ENCODE results near the gene PCDHGB2. TPM values are rescaled to one million over a fixed set of nuclear protein-coding genes. Genes with fewer than 3 reads are reported as not detected.
"Not testable (repeated sequence)": the region's sequence is repeated elsewhere in the genome, so short reads cannot be mapped to it uniquely, and the experiment has no call there.

The PCDHGB2 gene
- total RNA-seq, 4 donors from 2014 or later = 2.1 to 12.7 (median 3.2) TPM

DNA sequence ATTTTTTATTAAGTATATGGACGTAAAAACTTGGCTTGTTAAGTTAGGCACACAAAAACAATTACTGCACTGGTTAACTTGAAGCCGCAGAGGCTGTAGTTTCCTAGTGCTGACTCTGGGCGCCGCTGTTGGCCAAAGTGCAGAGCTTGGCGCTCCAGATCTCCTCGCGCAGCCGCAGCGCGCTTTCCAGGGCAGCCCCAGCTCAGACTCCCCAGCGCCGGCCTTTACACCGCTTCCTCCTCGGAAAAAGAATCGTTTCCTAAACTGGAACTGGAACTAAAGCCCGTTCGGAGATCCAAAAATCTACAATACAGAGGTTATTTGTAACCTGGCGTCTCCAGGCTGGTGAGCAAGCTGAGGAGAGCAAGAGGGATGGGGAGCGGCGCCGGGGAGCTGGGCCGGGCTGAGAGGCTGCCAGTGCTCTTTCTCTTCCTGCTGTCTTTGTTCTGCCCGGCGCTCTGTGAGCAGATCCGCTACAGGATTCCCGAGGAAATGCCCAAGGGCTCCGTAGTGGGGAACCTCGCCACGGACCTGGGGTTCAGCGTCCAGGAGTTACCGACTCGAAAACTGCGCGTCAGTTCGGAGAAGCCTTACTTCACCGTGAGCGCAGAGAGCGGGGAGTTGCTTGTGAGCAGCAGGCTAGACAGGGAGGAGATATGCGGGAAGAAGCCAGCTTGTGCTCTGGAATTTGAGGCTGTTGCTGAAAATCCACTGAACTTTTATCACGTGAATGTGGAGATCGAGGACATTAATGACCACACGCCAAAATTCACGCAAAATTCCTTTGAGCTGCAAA, 38.2 kb downstream of the PCDHGB2 start, which contains the start of gene PCDHGB5:
Gene PCDHGB5 (plus strand): TSS at position 192 of the 796 bp plus-strand sequence. CDS start 181 bp downstream, at position 373.
- WGBS, 2 donors (ENCODE audit: low coverage in 1 of 2) = 18 to 30% methylated on average over 7 to 27 of the region's 43 CpGs
- peaks cover 54 to 85% of the 10 kb centered on the region in 2 donors for H3K9me3 ChIP-seq
- intact Hi-C loops (cut with DNase I; ENCODE audit: low total_unique reads) = not testable (repeated sequence)

DNA sequence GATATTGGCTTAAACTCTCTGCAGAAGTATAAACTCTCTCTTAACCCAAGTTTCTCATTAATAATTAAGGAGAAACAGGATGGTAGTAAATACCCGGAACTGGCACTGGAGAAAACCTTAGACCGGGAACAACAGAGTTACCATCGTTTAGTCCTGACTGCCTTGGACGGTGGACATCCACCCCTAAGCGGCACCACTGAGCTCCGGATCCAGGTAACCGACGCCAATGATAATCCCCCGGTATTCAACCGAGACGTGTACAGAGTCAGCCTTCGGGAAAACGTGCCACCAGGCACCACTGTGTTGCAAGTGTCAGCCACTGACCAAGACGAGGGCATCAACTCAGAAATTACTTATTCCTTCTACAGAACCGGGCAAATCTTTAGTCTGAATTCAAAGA, 38.8 kb downstream of the PCDHGB2 start:
- TF ChIP-seq, protein P1, sequence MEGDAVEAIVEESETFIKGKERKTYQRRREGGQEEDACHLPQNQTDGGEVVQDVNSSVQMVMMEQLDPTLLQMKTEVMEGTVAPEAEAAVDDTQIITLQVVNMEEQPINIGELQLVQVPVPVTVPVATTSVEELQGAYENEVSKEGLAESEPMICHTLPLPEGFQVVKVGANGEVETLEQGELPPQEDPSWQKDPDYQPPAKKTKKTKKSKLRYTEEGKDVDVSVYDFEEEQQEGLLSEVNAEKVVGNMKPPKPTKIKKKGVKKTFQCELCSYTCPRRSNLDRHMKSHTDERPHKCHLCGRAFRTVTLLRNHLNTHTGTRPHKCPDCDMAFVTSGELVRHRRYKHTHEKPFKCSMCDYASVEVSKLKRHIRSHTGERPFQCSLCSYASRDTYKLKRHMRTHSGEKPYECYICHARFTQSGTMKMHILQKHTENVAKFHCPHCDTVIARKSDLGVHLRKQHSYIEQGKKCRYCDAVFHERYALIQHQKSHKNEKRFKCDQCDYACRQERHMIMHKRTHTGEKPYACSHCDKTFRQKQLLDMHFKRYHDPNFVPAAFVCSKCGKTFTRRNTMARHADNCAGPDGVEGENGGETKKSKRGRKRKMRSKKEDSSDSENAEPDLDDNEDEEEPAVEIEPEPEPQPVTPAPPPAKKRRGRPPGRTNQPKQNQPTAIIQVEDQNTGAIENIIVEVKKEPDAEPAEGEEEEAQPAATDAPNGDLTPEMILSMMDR (IDR thresholded peaks at IDR 0.05) = no peak
- no peak for TF ChIP-seq EP300 (IDR thresholded peaks at IDR 0.05; ENCODE audit: low read depth)
- DNase-seq = no peak

More for the DNA sequence above, 38.2 kb downstream of the PCDHGB2 start, which contains the start of gene PCDHGB5:
- H3K27me3 ChIP-seq = peaks cover 30% of the 10 kb centered on the region
- peak; percentile 43 for DNase-seq
- not testable (repeated sequence) for H3K36me3 ChIP-seq, H3K4me1 ChIP-seq, H3K27ac ChIP-seq
- TF ChIP-seq, protein P1 (IDR thresholded peaks at IDR 0.05) = peak; percentile 30 to 44 (median 40)
- in situ Hi-C loops (cut with MboI; ENCODE audit: low pct_ligation_motif_present in 1 of 4, low pct_unique_long_range_greater_than_20kb in 1 of 4, low sequenced_read_pairs in 3 of 4) = loop anchor here in 1 of 4 donors (25.0 kb wide), 1 partner anchor 186 kb away; the partner anchor contains the start of genes PCDHB12, PCDHB13 and PCDHB14
- H3K4me3 ChIP-seq = peak within 1 kb of the TSS in 1 of 4 donors; percentile 29

DNA sequence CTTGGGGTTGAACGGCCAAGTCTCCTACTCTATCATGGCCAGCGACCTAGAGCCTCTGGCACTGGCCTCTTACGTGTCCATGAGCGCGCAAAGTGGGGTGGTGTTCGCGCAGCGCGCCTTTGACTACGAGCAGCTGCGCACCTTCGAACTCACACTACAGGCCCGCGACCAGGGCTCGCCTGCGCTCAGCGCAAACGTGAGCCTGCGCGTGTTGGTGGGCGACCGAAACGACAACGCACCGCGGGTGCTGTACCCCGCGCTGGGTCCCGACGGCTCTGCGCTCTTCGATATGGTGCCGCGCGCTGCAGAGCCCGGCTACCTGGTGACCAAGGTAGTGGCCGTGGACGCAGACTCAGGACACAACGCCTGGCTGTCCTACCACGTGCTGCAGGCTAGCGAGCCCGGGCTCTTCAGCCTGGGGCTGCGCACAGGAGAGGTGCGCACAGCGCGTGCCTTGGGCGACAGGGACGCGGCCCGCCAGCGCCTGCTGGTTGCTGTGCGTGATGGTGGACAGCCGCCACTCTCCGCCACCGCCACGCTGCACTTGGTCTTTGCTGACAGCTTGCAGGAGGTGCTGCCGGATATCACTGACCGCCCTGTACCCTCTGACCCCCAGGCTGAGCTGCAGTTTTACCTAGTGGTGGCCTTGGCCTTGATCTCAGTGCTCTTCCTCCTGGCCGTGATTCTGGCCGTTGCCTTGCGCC, 39.9 kb downstream of the PCDHGB2 start:
- Histone ChIP-seq H3K27ac (no peak overlapping the region), H3K36me3 (no peaks in the 10 kb centered on the region), H3K9me3 (peaks cover 50 to 86% of the 10 kb centered on the region in 2 donors), H3K4me3 (no peak overlapping the region), H3K27me3 (peaks cover 28% of the 10 kb centered on the region), H3K4me1 (no peaks in the 10 kb centered on the region)
- in situ Hi-C loops (cut with MboI; ENCODE audit: low pct_ligation_motif_present in 1 of 4, low pct_unique_long_range_greater_than_20kb in 1 of 4, low sequenced_read_pairs in 3 of 4) (loop anchor here in 2 of 4 donors (10.0 to 25.0 kb wide), 2 partner anchors 165 to 187 kb away; partner anchors contain the start of genes PCDHB12 (in 1 of the 2), PCDHB13 (in 1 of the 2) and PCDHB14 (in 1 of the 2)), intact Hi-C loops (cut with DNase I; ENCODE audit: low total_unique reads) (loop anchor here (10.0 kb wide), 1 partner anchor 125 kb away; no protein-coding TSS in a partner anchor)
- TF ChIP-seq POLR2A (IDR thresholded peaks at IDR 0.05) (no peak), POLR2AphosphoS5 (IDR thresholded peaks at IDR 0.05) (no peak), EP300 (IDR thresholded peaks at IDR 0.05; ENCODE audit: low read depth) (no peak)
- TF ChIP-seq, protein P1 (IDR thresholded peaks at IDR 0.05) = no peak
- WGBS, 2 donors (ENCODE audit: low coverage in 1 of 2) = 66% methylated on average over 61 of the region's 61 CpGs; no CpG with 5 or more reads in 1 of the 2 donors
- no peak for DNase-seq

More for the DNA sequence above, 38.8 kb downstream of the PCDHGB2 start:
- in situ Hi-C loops (cut with MboI; ENCODE audit: low pct_ligation_motif_present in 1 of 4, low pct_unique_long_range_greater_than_20kb in 1 of 4, low sequenced_read_pairs in 3 of 4) (loop anchor here in 1 of 4 donors (25.0 kb wide), 1 partner anchor 186 kb away; the partner anchor contains the start of genes PCDHB12, PCDHB13 and PCDHB14), intact Hi-C loops (cut with DNase I; ENCODE audit: low total_unique reads) (no loop called here)
- peaks cover 32% of the 10 kb centered on the region for H3K27me3 ChIP-seq
- no peaks in the 10 kb centered on the region for H3K36me3 ChIP-seq
- no peaks in the 10 kb centered on the region for H3K4me1 ChIP-seq
- H3K27ac ChIP-seq = no peak overlapping the region
- WGBS, 2 donors (ENCODE audit: low coverage in 1 of 2) = 20 to 60% methylated on average over 1 to 15 of the region's 15 CpGs
- no peak overlapping the region for H3K4me3 ChIP-seq
- peaks cover 54 to 85% of the 10 kb centered on the region in 2 donors for H3K9me3 ChIP-seq

All from transverse colon (tissue), 4 donors.